Fibroblast of skin of right quadriceps (primary cell): ENCODE data around the gene HPSE2.
"Not testable (repeated sequence)": the region's sequence is repeated elsewhere in the genome, so short reads cannot be mapped to it uniquely, and the experiment has no call there.

Experiments
- DNase-seq: peaks from one replicate; pipeline ENCODE4 v3.0.0-alpha.2; 2013

Gene HPSE2

DNA sequence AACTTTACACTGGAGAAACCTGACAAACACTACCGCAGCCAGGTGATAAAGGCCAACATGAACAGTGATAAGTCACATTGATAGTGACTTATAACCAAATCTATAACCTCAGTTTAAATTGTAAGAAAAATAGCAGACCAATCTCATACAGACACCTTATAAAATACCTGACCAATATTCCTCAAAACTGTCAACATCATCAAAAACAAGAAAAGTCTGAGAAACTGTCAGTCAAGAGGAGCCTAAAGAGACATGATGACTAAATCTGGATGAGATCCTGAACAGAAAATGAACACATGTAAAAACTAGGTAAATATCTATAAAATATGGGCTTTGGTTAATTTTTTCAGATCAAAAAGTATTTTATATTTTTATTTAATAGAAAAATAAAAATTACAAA is 233.3 kb downstream of the HPSE2 start:
- no peak for DNase-seq

DNA sequence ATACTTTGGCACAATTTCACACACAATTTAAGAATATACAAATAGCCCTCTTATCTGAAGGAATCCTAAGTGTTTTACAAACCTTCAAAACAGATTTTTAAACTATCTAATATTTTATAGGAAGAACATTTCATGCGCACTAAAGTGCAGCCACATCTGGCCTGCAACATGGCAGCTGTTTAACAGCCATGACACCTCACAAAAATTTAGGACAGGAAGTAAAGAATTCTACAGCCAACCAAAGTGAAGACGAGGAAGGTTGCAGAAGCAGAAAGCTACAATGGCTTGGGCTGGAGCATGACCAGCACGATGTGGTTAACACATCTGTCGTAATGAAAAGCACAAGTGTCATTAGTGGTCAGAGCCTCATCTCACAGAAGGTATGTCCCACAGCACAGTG is 238.1 kb downstream of the HPSE2 start:
- DNase-seq, result no peak

DNA sequence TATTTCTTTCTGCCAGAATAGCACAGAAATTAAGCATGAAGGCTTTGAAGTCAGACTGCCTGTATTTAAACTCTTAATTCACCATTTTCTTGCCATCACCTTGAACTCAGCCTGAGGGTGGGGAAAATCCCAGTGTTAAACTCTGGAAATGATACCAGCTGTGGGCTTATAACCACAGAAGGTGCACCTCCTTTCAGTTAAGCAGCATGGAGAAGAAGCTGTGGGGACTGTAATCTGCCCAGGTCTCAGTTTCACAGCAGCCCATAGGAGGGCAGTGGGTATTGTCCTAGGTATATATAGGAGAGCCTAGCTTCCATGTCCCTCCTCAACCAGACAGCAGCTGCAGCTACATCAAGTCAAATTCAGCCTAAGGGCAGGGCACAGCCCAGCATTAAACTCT is 241.6 kb downstream of the HPSE2 start:
- DNase-seq, result no peak

DNA sequence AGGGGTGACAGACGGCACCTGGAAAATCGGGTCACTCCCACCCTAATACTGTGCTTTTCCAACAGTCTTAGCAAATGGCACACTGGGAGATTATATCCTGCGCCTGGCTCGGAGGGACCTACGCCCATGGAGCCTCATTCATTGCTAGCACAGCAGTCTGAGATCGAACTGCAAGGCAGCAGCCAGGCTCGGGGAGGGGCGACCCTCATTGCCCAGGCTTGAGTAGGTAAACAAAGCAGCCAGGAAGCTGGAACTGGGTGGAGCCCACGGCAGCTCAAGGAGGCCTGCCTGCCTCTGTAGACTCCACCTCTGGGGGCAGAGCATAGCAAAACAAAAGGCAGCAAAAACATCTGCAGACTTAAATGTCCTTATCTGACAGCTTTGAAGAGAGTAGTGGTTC is 251.9 kb downstream of the HPSE2 start:
- not testable (repeated sequence) for DNase-seq

GRCh38 chr10:98980353-98980752 is 255.3 kb downstream of the HPSE2 start:
- no peak for DNase-seq

DNA sequence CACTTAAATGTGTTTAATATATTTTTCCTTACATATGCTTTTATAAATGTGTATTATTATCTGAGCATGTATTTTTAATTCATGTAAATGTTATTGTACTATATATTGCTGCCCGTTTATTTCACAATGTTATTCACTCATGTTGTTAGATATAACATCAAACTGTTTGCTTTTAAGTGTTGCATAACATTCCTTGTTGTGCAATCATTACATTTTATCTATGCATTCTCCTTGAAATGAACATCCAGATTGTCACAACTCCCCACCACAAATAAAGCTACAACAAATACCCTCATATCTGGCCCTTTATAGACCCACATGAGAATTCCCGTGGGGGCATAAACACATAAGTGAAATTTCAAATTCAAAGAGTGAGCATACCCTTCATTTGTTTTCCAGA is 264.2 kb downstream of the HPSE2 start:
- DNase-seq, result no peak

DNA sequence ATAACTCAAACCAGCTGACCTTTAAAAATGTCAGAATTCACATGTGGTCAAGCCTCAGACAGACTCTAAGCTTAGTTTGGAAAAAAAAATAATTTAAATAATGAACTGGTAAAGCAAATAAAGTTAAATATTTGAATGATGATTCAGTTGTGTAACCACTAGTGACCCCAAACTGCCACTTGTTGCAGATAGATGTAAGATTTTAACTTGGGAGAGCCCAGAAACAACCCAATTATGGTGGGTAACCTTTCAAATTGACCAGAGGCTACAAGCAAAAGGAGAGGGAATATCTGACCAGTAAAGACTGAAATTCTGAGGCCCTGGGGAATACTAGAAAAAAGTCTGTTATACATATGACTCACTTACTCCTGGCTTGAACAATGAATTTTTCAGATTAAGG is 268.1 kb downstream of the HPSE2 start:
- no peak for DNase-seq

GRCh38 chr10:98963608-98964007 is 272.0 kb downstream of the HPSE2 start:
- DNase-seq, result no peak

GRCh38 chr10:98959379-98959778 is 276.3 kb downstream of the HPSE2 start:
- DNase-seq, result no peak

GRCh38 chr10:98957801-98958200 is 277.9 kb downstream of the HPSE2 start:
- DNase-seq, result peak; percentile 4

GRCh38 chr10:98956576-98957260 is 278.9 kb downstream of the HPSE2 start:
- peak; percentile 59 for DNase-seq

DNA sequence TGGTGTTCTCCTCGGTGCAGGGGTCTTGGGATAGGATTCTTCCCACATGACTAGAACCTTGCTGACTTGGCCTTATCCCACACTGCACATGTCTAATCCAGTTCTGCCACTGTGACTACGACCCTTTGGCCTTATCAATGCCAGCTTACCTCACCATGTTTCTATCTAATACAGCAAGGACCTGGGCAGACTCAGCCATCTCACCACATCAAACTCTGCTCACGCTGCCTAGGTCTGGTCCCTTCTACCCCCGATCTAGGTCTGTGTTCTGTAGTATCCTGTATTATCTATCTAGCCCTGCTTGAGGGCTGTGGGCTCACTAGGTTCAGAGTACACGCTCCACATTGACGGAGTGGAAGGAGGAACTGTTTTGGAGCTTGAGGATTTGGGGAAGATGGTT is 282.4 kb downstream of the HPSE2 start:
- DNase-seq, result no peak

GRCh38 chr10:98951269-98952000 is 284.2 kb downstream of the HPSE2 start:
- no peak for DNase-seq

- DNase-seq, result no peak
Measured at GRCh38 chr10:98950106-98950505, 285.5 kb downstream of the HPSE2 start.

DNA sequence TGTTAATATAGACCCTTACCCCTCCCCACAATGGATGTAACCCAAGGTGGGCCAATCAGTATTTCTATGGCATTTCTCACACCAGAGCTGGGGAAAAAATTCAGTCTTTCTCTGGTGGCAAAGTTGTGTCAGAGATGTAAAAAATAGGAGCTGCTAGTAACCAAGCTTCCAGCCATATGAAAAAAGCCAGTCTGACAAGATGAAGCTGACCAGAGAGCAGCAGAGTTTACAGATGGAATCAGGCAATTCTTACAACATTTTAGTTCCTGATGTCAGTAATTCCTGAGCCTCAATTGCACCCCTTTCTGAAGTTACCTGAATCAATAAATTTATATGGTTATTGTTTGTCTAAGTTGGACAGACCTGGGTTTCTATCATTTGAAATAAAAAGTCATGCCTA is 286.3 kb downstream of the HPSE2 start:
- no peak for DNase-seq

DNA sequence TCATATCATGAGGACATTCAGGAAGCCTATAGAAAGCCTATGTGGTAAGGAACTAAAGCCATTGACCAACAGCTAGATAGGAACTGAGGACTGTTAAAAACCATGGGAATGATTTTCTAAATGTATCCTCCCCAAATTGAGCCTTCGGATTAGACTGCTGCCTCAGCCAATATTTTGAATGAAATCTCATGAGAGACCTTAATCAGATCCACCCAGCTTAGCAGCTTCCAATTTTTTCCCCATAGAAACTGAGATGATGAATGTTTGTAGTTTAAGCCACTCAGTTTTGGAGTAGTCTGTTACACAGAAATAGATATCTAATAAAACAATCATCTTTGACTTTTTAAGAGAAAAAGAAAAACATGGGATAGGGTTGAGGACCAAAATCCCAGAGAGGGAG is 292.0 kb downstream of the HPSE2 start:
- no peak for DNase-seq

DNA sequence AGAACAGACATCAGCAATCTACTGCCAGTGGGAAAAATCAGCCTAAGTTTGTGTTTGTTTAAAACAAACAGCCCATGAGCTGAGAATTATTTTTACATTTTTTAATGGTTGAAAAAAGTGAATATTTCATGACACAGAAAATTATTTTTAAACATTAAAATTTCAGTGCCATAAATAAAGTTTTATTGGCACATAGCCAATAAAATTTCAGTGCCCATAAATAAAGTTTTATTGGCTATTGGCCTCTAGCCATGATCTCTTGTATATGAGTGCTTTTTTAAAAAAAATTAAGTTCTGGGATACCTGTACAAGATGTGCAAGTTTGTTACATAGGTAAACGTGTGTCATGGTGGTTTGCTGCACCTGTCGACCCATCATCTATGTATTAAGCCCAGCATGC is 305.9 kb downstream of the HPSE2 start:
- no peak for DNase-seq

GRCh38 chr10:98925651-98926050 is 310.0 kb downstream of the HPSE2 start:
- no peak for DNase-seq

- DNase-seq, result no peak
Measured at GRCh38 chr10:98924526-98924925, 311.1 kb downstream of the HPSE2 start.

DNA sequence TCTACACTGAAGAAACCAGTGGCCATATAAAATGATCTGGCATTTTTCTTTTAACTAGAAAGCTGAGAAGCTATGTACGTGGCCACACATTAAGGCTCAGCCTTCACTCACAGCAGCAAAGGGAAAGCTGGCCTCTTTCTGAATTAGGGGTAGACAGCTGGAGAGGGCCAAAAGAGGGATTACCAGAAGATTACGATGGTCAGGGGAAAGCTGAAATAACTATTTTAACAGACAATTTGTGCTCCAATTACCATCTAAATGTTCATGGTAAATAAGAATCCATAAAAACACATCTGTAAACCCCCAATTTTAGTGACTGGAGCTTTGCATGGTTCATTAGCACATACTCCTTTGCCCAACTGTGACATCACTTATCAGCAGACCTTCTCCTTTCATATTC is 314.3 kb downstream of the HPSE2 start:
- DNase-seq, result no peak

GRCh38 chr10:98920807-98921206 is 314.8 kb downstream of the HPSE2 start:
- no peak for DNase-seq

GRCh38 chr10:98920360-98920759 is 315.3 kb downstream of the HPSE2 start:
- no peak for DNase-seq

- no peak for DNase-seq
Measured at GRCh38 chr10:98919899-98920298, 315.8 kb downstream of the HPSE2 start.

GRCh38 chr10:98917828-98918227 is 317.8 kb downstream of the HPSE2 start:
- DNase-seq, result no peak
